Activated naive CD4-positive, alpha-beta T cell treated with Interleukin-2 at 50 U/mL for 16 hours (primary cell): ENCODE data around the gene DNAL4.
A peak's percentile ranks its signal among the peaks of the same experiment; 100 is the strongest.

Experiments used
- DNase-seq: peaks from one replicate; pipeline ENCODE4 v3.0.0-alpha.2; 2020

DNAL4 gene

GRCh38 chr22:38784035-38784434 lies 9.9 kb downstream of the DNAL4 start:
- DNase-seq = no peak

- DNase-seq = no peak
These were observed 10.8 kb downstream of the DNAL4 start for GRCh38 chr22:38783095-38783615.

- no peak for DNase-seq
These were observed 11.4 kb downstream of the DNAL4 start for GRCh38 chr22:38782402-38783094.

- no peak for DNase-seq
These were observed 12.9 kb downstream of the DNAL4 start for GRCh38 chr22:38781033-38781432.

- no peak for DNase-seq
These were observed 16.8 kb downstream of the DNAL4 start for GRCh38 chr22:38777087-38777671.

GRCh38 chr22:38776086-38776485 lies 17.9 kb downstream of the DNAL4 start:
- DNase-seq = no peak

- no peak for DNase-seq
These were observed 18.3 kb downstream of the DNAL4 start for GRCh38 chr22:38775656-38776055.

GRCh38 chr22:38774496-38775166 lies 19.3 kb downstream of the DNAL4 start:
- DNase-seq = no peak

GRCh38 chr22:38773363-38773946 lies 20.5 kb downstream of the DNAL4 start:
- DNase-seq = no peak

GRCh38 chr22:38772623-38772873 lies 21.4 kb downstream of the DNAL4 start:
- no peak for DNase-seq

- DNase-seq = no peak
These were observed 23.5 kb downstream of the DNAL4 start for GRCh38 chr22:38770257-38770949.

- DNase-seq = no peak
These were observed 25.9 kb downstream of the DNAL4 start for GRCh38 chr22:38768036-38768435.

GRCh38 chr22:38767313-38767712 lies 26.6 kb downstream of the DNAL4 start:
- DNase-seq = no peak

GRCh38 chr22:38766076-38766777 lies 27.7 kb downstream of the DNAL4 start:
- DNase-seq = peak; percentile 51

- no peak for DNase-seq
These were observed 31.4 kb downstream of the DNAL4 start for GRCh38 chr22:38762551-38762983.

GRCh38 chr22:38761202-38762162 lies 32.5 kb downstream of the DNAL4 start:
- no peak for DNase-seq

GRCh38 chr22:38760477-38761201 lies 33.3 kb downstream of the DNAL4 start:
- DNase-seq = no peak

GRCh38 chr22:38759005-38759404 lies 34.9 kb downstream of the DNAL4 start:
- DNase-seq = no peak

GRCh38 chr22:38758276-38758945 lies 35.5 kb downstream of the DNAL4 start:
- DNase-seq = peak; percentile 78

GRCh38 chr22:38757464-38757757 lies 36.5 kb downstream of the DNAL4 start:
- no peak for DNase-seq
